ENCODE measurements around the gene GRIPAP1. TPM values are rescaled to one million over a fixed set of nuclear protein-coding genes. Genes with fewer than 3 reads are reported as not detected.

GRIPAP1 gene
- total and polyA plus RNA-seq, 2 of the 13 experiments (the other 11 are each of a cell fraction or from before 2014, with no cell fraction given) = 16.1 to 22.6 TPM

DNA sequence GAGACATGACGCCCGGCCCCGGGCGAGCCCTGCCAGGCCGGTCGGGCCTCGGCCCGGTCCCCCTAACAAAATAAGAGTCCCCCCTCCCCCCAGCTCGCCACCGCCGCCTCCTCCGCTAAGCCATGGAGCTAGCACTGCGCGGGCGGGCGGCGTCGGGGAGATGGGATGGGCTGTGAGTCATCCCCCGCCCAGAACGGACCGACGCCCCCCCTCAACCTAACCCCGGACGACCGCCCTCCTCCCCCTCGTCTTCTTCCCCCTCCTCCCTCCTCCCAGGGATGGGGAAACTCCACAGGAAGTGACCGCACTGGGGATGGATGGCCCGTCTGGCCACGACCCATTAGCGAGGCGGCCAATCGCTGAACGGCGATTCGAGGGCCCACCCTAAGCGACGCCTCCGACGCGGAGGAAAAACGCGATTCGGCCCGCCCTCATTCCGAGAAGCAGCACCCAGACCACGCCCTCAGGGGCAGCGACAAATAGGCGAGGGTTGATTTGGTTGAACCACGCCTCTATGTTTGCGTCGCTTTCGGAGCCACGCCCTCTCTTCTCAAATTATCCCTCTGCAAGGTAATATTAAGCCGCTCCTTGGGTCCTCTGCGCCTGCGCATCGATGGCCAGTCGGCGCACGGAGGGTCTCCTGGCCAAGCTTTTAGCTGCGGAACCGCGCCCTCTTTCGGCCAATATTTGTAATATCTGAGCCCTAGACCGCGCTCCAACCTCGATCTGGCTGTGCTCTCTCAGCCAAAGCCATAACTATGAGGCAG is 41.3 kb upstream of the GRIPAP1 start, which contains the start of gene TFE3 (continued):
- TF ChIP-seq, protein P1, sequence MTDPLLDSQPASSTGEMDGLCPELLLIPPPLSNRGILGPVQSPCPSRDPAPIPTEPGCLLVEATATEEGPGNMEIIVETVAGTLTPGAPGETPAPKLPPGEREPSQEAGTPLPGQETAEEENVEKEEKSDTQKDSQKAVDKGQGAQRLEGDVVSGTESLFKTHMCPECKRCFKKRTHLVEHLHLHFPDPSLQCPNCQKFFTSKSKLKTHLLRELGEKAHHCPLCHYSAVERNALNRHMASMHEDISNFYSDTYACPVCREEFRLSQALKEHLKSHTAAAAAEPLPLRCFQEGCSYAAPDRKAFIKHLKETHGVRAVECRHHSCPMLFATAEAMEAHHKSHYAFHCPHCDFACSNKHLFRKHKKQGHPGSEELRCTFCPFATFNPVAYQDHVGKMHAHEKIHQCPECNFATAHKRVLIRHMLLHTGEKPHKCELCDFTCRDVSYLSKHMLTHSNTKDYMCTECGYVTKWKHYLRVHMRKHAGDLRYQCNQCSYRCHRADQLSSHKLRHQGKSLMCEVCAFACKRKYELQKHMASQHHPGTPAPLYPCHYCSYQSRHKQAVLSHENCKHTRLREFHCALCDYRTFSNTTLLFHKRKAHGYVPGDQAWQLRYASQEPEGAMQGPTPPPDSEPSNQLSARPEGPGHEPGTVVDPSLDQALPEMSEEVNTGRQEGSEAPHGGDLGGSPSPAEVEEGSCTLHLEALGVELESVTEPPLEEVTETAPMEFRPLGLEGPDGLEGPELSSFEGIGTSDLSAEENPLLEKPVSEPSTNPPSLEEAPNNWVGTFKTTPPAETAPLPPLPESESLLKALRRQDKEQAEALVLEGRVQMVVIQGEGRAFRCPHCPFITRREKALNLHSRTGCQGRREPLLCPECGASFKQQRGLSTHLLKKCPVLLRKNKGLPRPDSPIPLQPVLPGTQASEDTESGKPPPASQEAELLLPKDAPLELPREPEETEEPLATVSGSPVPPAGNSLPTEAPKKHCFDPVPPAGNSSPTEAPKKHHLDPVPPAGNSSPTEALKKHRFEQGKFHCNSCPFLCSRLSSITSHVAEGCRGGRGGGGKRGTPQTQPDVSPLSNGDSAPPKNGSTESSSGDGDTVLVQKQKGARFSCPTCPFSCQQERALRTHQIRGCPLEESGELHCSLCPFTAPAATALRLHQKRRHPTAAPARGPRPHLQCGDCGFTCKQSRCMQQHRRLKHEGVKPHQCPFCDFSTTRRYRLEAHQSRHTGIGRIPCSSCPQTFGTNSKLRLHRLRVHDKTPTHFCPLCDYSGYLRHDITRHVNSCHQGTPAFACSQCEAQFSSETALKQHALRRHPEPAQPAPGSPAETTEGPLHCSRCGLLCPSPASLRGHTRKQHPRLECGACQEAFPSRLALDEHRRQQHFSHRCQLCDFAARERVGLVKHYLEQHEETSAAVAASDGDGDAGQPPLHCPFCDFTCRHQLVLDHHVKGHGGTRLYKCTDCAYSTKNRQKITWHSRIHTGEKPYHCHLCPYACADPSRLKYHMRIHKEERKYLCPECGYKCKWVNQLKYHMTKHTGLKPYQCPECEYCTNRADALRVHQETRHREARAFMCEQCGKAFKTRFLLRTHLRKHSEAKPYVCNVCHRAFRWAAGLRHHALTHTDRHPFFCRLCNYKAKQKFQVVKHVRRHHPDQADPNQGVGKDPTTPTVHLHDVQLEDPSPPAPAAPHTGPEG (CRISPR knock-in tag; IDR thresholded peaks at IDR 0.05) = peak; percentile 32; the same call in 1 of the 2 replicates
- TF ChIP-seq LRRFIP1 (CRISPR knock-in tag; conservative IDR thresholded peaks at IDR 0.05) = no peak
- no peak for TF ChIP-seq GZF1 (CRISPR knock-in tag; IDR thresholded peaks at IDR 0.05)
- TF ChIP-seq ZNF75D (CRISPR knock-in tag; IDR thresholded peaks at IDR 0.05; ENCODE audit: borderline replicate concordance) = no peak
- no peak for TF ChIP-seq TBL1XR1 (IDR thresholded peaks at IDR 0.05; ENCODE audit: borderline replicate concordance, low read length, partially characterized antibody)
- TF ChIP-seq RERE (CRISPR knock-in tag; IDR thresholded peaks at IDR 0.05; ENCODE audit: low read depth) = no peak
- TF ChIP-seq TAF15 (IDR thresholded peaks at IDR 0.05; ENCODE audit: low read depth, low read length, poor library complexity, severe bottlenecking) = no peak
- no peak for TF ChIP-seq SMARCE1 (IDR thresholded peaks at IDR 0.05; ENCODE audit: borderline replicate concordance)
- no peak for TF ChIP-seq ZNF484 (CRISPR knock-in tag; IDR thresholded peaks at IDR 0.05; ENCODE audit: borderline replicate concordance, low read depth)
- TF ChIP-seq, protein P2, sequence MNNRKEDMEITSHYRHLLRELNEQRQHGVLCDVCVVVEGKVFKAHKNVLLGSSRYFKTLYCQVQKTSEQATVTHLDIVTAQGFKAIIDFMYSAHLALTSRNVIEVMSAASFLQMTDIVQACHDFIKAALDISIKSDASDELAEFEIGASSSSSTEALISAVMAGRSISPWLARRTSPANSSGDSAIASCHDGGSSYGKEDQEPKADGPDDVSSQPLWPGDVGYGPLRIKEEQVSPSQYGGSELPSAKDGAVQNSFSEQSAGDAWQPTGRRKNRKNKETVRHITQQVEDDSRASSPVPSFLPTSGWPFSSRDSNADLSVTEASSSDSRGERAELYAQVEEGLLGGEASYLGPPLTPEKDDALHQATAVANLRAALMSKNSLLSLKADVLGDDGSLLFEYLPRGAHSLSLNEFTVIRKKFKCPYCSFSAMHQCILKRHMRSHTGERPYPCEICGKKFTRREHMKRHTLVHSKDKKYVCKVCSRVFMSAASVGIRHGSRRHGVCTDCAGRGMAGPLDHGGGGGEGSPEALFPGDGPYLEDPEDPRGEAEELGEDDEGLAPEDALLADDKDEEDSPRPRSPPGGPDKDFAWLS (CRISPR knock-in tag; IDR thresholded peaks at IDR 0.05; ENCODE audit: borderline replicate concordance) = no peak
